GM18526 (cell line): ENCODE results near the gene KRTAP11-1.

Experiments
- POLR2A ChIP-seq: IDR thresholded peaks from 3 replicates; pipeline ENCODE4 v1.6.1; 2011; ENCODE audit not compliant: insufficient read length; ENCODE audit errors: extremely low read depth

Gene KRTAP11-1, protein sequence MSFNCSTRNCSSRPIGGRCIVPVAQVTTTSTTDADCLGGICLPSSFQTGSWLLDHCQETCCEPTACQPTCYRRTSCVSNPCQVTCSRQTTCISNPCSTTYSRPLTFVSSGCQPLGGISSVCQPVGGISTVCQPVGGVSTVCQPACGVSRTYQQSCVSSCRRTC

DNA sequence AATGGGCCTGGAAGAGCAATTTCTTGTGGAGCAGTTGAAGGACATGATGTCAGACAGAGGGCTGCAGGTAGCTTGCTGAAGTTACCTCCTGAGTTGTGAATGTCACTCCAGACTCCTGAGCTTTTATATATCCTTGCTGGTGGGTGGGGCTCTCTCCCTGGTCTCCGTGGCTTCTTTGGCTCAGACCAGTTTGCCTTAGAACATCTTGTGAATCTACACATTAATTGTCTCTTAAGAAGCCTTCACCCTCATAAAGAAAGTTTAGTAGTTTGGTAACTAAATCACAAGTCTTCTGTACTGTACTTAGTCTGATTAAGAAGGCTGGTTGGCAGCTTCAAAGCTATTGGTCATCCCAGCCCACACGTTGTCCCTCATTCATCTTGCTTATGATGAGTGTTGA is at the start of gene KRTAP11-1:
Gene KRTAP11-1 (minus strand): TSS at position 101 of the 400 bp plus-strand sequence. CDS start 56 bp downstream, at position 45.
- no peak for TF ChIP-seq POLR2A

DNA sequence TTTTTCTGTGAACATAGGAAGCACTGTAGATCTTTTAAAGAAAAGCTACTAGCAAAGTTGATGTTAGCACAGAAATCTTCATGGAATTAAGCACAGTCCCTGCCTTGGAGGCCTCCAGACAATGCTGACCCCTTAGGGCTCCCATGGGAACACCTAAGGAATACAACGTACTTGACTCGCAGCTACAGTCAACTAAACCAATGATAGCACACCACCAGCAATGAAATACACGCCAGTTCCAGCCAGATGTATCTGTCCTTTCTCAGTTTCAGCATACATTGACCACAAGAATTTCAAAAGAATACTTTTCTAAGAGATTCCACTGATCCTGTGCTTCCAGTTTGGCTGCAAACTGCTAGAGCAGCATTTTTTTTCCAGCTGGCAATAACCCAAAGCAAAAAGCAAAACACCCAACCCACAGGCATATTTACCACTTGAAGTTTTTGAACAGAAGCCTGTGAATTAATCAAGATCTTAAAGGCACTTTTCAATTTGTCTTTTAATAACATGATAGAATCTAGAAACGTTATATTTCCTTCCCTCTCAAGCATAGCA is 42.8 kb upstream of the KRTAP11-1 start:
- no peak for TF ChIP-seq POLR2A

DNA sequence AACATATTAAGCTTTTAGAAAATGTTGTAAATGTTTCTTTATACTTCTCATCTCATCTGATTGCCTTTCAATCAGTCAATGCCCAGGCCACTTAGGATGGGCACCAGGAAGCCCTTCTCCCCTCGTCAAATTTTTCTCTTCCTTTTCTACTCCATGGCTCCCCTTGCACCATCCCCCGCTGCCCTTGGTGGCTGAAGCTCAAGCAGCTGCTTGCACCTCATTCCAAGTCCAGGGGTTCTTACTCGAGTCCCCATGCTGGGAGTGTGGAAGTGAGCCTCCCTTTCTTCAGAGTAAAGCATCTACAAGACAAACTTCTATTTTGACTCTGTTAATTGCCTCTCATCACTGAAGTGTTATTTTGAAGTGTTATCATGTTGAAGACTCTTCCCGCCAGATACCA is 39.7 kb upstream of the KRTAP11-1 start:
- TF ChIP-seq POLR2A, result no peak

DNA sequence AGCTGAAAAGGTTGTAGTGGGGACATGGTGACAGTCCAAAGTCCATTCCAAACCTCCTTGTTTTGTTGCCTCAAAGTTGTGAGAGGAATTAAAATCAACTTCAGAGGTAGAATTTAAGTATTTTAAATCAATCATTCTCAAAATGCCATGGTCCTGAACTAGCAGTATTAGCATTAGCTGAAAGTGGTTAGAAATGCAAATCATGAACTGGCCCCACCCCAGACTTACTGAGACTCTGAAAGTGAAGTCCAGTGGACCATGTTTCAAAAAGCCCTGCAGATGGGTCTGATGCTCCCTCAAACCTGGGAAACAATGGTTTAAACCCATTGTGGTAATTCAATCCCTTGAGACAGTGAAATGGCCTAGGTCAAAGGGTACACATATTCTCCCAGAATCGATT is 36.2 kb upstream of the KRTAP11-1 start:
- no peak for TF ChIP-seq POLR2A

DNA sequence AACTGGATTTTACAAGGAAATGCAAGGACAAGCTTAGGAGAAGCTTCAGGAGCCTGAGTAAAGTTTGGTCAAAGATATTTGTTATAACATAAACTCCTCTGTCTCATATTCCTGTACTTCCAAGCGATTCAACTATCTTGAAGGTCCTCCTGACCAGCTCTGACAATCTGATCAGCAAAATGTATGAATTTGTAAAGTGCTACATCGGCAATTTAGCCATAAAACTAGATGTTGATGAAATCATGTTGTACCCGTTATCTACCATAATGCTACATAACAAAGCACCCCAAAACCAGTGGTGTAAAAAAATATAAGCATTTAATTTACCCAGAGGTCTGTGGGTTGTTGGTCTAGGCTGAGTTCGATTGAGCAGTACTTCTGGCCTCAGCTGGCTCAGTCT is 19.5 kb upstream of the KRTAP11-1 start:
- no peak for TF ChIP-seq POLR2A

GRCh38 chr21:30882866-30883597 is 1.7 kb upstream of the KRTAP11-1 start:
- no peak for TF ChIP-seq POLR2A

- TF ChIP-seq POLR2A, result no peak
These were observed 466 bp downstream of the KRTAP11-1 start for GRCh38 chr21:30880914-30881313.

DNA sequence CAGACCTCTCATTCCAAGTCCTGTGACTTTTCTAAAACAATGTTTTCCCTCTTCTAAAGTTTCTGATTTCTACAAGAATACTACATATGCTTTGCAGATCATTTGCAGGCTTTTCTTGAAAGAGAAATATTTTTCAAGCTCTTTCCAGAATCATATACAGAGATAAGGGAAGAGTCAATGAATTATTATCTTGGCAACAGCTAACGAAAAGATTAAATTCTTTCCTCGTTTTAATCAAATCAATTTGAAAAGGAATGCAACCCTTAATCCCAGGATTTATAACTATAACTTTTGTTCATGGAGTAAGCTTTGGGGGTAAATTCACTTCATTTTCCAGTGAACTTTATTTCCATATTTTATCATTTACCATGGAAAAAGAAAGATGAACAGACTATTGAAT is 6.9 kb downstream of the KRTAP11-1 start:
- no peak for TF ChIP-seq POLR2A

DNA sequence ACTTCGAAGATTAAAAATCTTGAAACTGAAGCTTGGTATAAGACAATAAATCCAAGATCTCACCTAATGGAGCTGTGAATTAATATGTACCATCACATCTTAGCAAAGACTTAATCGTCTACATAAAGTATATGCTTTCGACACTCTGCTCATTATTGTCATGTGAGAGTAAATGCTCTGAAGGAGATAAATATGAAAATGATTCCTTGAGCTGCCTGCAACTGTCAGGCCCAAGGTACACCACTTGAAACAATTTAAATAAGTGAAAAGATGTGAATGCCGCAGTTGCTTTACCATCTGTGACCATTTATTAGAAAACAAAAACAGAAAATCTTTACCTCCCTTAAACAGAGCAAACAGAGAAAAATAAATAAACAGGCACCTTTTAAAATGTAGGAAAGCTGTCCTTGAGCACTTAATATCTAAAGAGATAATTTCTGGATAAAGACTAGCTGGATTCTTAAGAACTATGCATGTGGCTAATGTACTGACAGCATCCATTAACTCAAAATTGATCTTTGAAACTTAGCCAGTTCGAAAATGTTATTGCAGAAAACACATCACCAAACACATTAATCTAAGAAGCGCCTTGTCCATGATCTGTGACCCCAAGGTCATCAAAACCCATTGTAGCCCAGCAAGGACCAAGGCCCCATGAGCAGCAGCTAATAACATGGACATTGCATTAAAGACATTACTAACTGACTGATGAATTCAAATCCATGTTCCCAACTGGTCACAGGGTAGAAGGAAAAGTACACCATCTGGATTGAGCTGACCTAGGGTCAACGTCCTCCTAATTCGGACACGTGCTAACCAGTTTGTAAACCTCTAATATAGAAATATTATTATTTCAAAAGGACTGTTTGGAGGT is 33.5 kb downstream of the KRTAP11-1 start:
- no peak for TF ChIP-seq POLR2A

GRCh38 chr21:30842990-30843389 is 38.4 kb downstream of the KRTAP11-1 start:
- TF ChIP-seq POLR2A, result no peak

- TF ChIP-seq POLR2A, result no peak
These were observed 42.1 kb downstream of the KRTAP11-1 start for GRCh38 chr21:30839304-30839703.

DNA sequence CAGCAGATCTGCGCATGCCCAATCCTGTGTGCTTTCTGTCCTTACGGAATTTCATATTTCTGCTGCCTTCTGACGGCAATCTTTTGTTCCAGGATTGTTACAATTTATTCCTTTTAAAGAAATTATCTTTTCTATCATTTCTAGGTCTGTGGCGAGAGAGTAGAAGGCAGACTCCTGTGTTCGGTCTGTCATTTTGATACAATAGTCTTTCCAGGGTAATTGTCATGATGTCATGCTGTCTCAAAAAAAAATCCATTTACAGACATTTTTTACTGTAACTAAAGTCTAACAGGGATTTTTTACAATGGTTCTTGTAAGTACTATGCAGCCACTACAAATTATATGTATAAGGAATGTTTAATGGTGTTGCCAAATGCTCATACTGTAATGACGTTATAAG is 42.8 kb downstream of the KRTAP11-1 start:
- TF ChIP-seq POLR2A, result no peak

GRCh38 chr21:30831194-30831765 is 50.1 kb downstream of the KRTAP11-1 start:
- no peak for TF ChIP-seq POLR2A
